HG02763 (cell line): ENCODE data around the gene HCN3.

Experiments
- ATAC-seq: cut with Tn5 transposase; IDR thresholded peaks from one replicate; pipeline ENCODE4 v1.9.1; 2021; ENCODE audit warnings: mild to moderate bottlenecking, moderate library complexity; ENCODE audit not compliant: unreplicated experiment

The HCN3 gene

DNA sequence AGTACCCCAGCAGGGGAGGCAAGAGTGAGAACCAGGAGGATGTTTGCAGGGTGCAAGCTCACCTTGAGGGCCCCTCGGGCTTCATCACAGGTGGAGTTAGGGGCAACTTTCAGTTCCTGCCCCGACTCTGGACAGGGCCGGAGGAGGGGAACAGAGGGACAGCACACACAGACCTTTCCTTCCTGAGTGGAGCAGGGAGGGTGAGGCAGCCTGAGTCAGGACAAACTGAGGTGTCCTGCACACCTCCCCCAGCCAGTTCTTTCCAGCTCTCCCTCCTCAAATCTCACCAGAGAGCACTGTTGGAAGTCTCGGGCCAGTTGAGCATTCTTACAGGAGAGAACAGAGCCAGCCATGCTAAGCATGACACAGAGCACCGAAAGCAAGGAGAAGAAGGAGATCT is 23.5 kb upstream of the HCN3 start:
- no peak for ATAC-seq

DNA sequence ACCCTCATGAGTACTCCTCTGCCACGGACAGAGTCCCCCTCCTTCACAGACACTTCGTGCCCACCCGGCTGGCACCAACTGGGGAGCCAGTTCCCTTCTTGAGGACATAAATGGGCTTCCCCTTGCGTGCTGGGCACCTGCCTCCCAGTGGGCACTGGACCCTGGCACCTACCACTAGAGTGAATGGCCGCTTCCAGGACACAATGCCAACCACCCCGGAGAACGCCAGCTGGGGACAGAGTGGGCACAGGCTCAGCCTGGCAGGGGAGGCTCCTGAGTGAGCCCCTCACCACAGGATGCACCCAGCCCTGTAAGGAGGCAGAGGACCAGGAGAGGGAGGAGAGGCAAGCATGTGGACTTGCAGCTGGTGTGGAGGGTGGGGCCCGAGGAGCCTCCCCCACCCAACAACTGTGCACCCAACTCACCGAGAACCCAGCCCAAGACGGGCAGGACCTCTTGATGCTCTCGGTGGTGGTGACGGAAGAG is 23.0 kb upstream of the HCN3 start:
- no peak for ATAC-seq

- no peak for ATAC-seq
Measured at GRCh38 chr1:155254714-155255242, 22.5 kb upstream of the HCN3 start.

- ATAC-seq = peak; percentile 59
Measured at GRCh38 chr1:155255243-155256007, 21.8 kb upstream of the HCN3 start, which contains the start of gene ENTREP3. Gene ENTREP3 (minus strand): TSS chr1:155255483. CDS start chr1:155254877, 606 bp downstream.

DNA sequence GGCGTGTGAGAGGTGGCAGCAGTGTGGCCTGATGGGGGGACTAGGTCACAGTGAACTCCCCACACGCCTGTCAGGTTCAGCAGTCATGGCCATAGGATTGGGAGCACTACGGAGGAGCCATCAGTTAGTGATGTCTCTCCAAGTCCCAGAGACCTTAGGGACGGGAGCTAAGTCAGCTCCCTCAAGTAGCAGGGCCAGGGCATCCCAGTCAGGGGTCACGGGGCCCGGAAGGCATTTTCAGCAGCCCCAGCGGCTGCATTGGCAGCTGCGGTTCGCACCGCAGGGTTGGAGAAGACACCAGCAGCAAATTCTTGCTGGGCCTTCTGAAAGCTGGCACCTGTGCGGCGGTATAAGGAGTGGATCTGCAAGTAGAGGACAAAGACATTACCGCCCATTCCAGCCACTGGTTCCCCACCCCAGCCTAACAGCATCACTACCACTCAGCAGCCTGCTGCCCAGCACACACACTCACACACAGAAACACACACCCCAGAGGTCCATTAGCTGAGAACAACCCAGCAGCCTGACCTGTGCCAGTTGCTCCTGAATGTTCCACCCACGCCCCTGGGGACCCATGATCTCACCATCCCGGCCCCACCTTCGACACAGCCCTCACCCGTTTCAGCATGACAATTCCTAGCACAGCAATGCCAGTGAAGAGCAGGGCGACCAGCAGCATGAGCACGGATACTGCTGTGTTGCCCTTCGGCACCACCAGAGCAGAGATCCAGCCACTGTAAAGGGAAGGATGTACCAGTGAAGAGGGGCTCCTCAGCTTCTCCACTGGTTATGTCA is 21.0 kb upstream of the HCN3 start:
- no peak for ATAC-seq

DNA sequence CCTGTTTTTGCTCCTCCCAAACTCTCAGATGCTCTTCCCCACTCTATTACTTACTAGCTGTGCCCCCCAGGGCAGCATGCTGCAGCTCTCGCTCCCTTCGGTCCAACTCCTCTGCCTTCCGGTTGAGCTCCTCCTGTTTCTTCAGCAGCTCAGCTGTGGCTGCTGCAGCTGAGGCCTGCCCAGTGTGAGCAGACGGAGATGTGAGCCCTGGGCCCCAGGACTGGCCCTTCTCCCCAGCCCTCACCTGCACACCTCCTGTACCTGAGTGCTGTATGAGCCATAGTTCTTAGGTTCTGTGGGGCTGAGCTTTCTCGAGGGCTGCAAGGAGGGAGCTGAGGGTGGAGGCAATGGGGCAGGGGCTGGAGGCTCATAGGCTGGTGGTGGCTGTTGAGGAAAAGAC is 17.0 kb upstream of the HCN3 start:
- no peak for ATAC-seq

GRCh38 chr1:155261493-155261851 is 15.8 kb upstream of the HCN3 start:
- no peak for ATAC-seq

- ATAC-seq = peak; percentile 90
Measured at GRCh38 chr1:155261852-155262673, 15.2 kb upstream of the HCN3 start, which contains the start of gene SCAMP3. Gene SCAMP3 (minus strand): TSS chr1:155262360. CDS start chr1:155262151, 209 bp downstream.

GRCh38 chr1:155263067-155263466 is 14.2 kb upstream of the HCN3 start:
- no peak for ATAC-seq

DNA sequence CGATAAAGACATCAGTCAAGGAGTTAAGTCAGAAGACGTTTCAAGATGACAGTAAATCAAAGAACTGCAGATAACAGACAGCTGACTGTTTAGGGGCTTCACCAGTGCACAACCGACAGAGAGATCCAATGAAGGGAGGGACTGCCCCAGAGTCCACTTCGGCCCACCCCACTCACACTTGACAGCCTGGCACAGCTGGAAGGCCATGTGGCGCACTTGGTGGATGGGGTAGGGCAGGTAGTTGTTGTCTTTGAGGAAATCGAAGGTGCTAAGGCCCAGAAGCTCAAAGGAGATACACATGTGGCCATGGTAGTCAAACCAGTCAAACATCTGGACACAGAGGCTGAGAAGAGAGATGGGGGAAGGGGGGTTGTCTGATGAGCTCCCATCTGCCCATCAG is 10.7 kb upstream of the HCN3 start:
- no peak for ATAC-seq

- ATAC-seq = no peak
Measured at GRCh38 chr1:155267373-155267772, 9.9 kb upstream of the HCN3 start.

- no peak for ATAC-seq
Measured at GRCh38 chr1:155268630-155269029, 8.6 kb upstream of the HCN3 start.

- ATAC-seq = no peak
Measured at GRCh38 chr1:155269381-155269780, 7.9 kb upstream of the HCN3 start.

- ATAC-seq = peak; percentile 31
Measured at GRCh38 chr1:155272466-155273342, 4.6 kb upstream of the HCN3 start.

DNA sequence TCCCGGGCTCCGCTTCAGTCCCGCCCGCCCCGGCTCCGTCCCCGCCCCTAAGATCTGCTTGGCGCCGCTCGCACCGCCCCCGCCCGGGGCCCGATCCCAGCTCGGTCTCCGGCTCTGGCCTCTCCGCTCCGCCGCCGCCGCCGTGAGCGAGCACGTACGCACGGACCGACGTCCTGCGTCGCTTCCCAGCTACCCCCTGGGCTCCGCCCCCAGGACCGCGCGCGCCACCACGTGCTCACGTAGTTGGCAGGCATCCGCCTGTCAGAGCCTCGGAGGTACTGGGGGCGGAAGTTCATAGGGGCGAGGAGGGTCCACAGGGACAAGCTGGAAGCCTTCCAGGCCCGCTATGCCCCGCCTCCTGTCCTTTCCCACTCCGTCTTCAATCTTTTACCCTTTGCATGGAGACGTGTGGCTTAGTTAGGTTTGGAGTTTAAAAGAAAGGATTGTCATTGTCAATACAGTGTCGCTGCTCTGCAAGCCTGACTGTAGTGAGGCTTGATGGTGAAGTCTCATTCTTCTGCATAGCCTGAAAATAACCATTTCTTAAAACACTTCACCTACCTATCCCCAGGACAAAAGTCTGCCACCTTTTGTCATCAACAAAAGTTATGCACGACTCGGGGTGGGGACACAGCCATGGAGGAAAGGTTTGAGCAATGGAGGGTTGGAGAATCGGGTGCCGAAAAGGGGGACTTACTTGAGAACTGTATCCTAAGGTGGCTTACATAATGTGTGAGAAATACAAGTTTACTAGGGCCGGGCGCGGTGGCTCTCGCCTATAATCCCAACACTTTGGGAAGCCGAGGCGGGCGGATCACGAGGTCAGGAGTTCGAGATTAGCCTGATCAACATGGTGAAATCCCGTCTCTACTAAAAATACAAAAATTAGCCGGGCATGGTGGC is 3.7 kb upstream of the HCN3 start, which contains the start of gene CLK2:
CLK2 (minus strand) TSS at position 162 of the 903 bp plus-strand sequence. CDS start 2,527 bp downstream, outside the sequence.
- peak; percentile 74 for ATAC-seq

DNA sequence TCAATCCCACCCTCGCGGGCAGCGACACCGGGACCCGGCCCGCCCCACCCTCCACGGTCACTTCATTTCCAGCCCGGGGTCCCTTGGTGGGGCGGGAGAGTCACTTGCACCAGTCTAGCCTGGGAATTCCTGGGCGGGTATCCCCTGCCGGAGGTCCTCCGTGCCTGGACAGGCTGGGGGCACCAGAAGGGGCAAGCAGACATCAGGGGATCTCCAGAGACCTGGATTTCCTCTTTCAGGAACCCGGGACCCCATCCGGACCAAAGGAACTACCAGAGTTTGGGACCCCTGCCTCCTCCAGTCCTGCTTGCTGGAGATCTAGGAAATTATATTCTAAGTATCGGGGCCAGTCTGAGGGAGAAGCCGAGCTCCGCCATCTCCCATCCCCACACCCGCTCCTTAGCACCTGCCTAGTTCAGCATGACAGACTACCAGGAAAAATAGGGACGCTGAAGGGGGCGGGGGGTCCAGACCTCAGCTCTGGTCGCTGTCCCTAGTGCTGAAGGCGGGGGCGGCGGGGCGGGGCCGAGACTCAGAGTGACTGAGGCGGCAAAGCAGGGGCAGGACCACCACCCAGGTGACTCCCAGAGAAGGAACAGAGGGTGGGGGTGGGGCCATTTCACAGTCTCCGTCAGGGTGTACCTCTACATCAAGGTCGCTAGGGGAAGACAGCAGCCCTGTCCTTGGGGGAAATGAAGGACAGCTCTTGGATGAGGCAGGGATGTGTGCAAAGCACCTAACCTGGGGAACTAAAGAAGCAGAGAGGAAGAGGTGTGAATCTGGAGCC is 832 bp downstream of the HCN3 start:
- no peak for ATAC-seq

- no peak for ATAC-seq
Measured at GRCh38 chr1:155278689-155279160, 1.5 kb downstream of the HCN3 start.

DNA sequence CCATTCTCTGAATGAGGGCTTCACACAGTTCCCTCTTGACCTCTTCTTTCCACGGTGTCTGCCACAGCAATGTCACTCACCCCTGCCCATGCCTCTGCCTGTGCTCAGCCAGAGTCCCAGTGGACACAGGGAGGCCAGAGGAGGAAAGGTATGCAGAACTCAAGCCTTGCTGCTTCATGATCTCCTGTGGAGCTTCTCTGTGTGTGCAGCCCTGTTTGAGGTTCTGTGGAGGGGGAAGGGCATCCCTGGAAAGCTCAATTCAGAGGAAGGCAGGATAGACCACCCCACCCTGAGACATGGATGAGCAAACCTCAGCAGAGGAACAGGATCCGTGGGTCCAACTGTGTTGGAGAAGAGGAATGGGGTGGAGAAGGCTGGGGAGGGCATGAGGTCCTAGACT is 2.0 kb downstream of the HCN3 start:
- no peak for ATAC-seq
